SW480 (cell line): ENCODE data around the gene PSME2.

Experiments
- DNase-seq: peaks from one replicate; pipeline ENCODE4 v3.0.0-alpha.2; 2016; ENCODE audit warnings: low spot score

The PSME2 gene

GRCh38 chr14:24135834-24136683, 10.4 kb downstream of the PSME2 start, which contains the start of gene PSME1:
TSS of gene PSME1 (plus strand) at chr14:24136194. CDS start at chr14:24136263, 69 bp downstream.
- peak; percentile 81 for DNase-seq

- DNase-seq, result no peak
These were observed 10.9 kb downstream of the PSME2 start for GRCh38 chr14:24135584-24135833.

- DNase-seq, result no peak
These were observed 12.7 kb downstream of the PSME2 start for GRCh38 chr14:24133735-24134134.

GRCh38 chr14:24132976-24133375, 13.4 kb downstream of the PSME2 start:
- no peak for DNase-seq

GRCh38 chr14:24132061-24132685, 14.2 kb downstream of the PSME2 start:
- DNase-seq, result no peak

- no peak for DNase-seq
These were observed 14.9 kb downstream of the PSME2 start for GRCh38 chr14:24131549-24131966.

GRCh38 chr14:24130717-24131548, 15.5 kb downstream of the PSME2 start:
- DNase-seq, result no peak

GRCh38 chr14:24130380-24130716, 16.1 kb downstream of the PSME2 start, which contains the start of gene FITM1:
TSS of gene FITM1 (plus strand) at chr14:24130659. CDS start at chr14:24131564, 905 bp downstream.
- no peak for DNase-seq

- DNase-seq, result no peak
These were observed 16.9 kb downstream of the PSME2 start for GRCh38 chr14:24129410-24129998.

GRCh38 chr14:24127673-24128072, 18.7 kb downstream of the PSME2 start:
- DNase-seq, result no peak

GRCh38 chr14:24126939-24127338, 19.5 kb downstream of the PSME2 start:
- no peak for DNase-seq

GRCh38 chr14:24123424-24124417, 22.7 kb downstream of the PSME2 start:
- DNase-seq, result no peak

GRCh38 chr14:24122898-24123297, 23.5 kb downstream of the PSME2 start:
- DNase-seq, result no peak

- DNase-seq, result no peak
These were observed 24.0 kb downstream of the PSME2 start for GRCh38 chr14:24122416-24122815.

GRCh38 chr14:24121210-24121609, 25.2 kb downstream of the PSME2 start:
- DNase-seq, result no peak

GRCh38 chr14:24119691-24120090, 26.7 kb downstream of the PSME2 start:
- DNase-seq, result no peak

GRCh38 chr14:24117179-24117578, 29.2 kb downstream of the PSME2 start:
- DNase-seq, result no peak

GRCh38 chr14:24116128-24116814, 30.1 kb downstream of the PSME2 start:
- no peak for DNase-seq

- no peak for DNase-seq
These were observed 30.8 kb downstream of the PSME2 start for GRCh38 chr14:24115422-24116127.
